Measurements from ENCODE around the gene EXT2. TPM values are rescaled to one million over a fixed set of nuclear protein-coding genes. Genes with fewer than 3 reads are reported as not detected.

Gene EXT2
- total and polyA plus RNA-seq, 11 donors: 12.6 to 41.9 (median 31.9) TPM

- intact Hi-C loops (cut with DNase I): no loop called here
- no peak for TF ChIP-seq CTCF (IDR thresholded peaks at IDR 0.05)
- TF ChIP-seq POLR2A (IDR thresholded peaks at IDR 0.05): no peak
- no peaks in the 10 kb centered on the region for H3K27me3 ChIP-seq
- H3K27ac ChIP-seq: no peak overlapping the region
- H3K36me3 ChIP-seq: peaks cover 0 to 31% (median 18%) of the 10 kb centered on the region in 9 donors
- DNase-seq: no peak
- H3K9me3 ChIP-seq: no peaks in the 10 kb centered on the region
- no peak overlapping the region for H3K4me3 ChIP-seq
- 92 to 94% (median 93%) methylated on average over 10 of the region's 10 CpGs for WGBS, 4 donors
- H3K4me1 ChIP-seq: no peaks in the 10 kb centered on the region
- no peak for ATAC-seq
Measured at GRCh38 chr11:44083433-44083832, 12.0 kb upstream of the EXT2 start.

DNA sequence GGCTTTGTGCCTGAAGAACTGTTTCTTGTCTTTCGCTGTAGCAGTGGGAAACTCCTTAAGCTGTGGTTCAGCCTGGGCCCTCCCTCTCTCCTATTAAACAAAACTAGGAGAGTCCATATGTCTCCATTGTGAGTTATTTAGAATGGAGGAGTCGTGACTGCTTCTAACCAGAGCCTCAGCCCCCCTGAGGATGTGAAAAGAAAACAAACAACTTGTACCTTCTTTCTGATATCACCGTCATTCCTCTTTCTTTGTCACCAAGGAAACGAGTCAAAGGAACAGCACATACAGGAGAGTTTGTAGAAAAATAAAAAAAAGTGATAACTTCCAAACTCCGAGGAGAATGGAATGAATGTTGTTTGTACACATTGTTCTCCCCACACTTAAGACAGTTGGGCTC lies 11.6 kb upstream of the EXT2 start:
- H3K4me1 ChIP-seq: no peaks in the 10 kb centered on the region
- H3K9me3 ChIP-seq: peaks cover 0 to under 1% (median 0%) of the 10 kb centered on the region in 12 donors
- H3K36me3 ChIP-seq: peaks cover 0 to 28% (median 13%) of the 10 kb centered on the region in 9 donors
- 80 to 85% (median 82%) methylated on average over 5 of the region's 5 CpGs for WGBS, 4 donors
- ATAC-seq (no peak), DNase-seq (no peak)
- H3K27ac ChIP-seq: no peak overlapping the region
- no peak overlapping the region for H3K4me3 ChIP-seq
- intact Hi-C loops (cut with DNase I): no loop called here
- TF ChIP-seq POLR2A (IDR thresholded peaks at IDR 0.05) (no peak), CTCF (IDR thresholded peaks at IDR 0.05) (no peak)
- no peaks in the 10 kb centered on the region for H3K27me3 ChIP-seq

GRCh38 chr11:44085330-44085729 lies 10.1 kb upstream of the EXT2 start:
- peaks cover 0 to 5% (median 0%) of the 10 kb centered on the region in 12 donors for H3K9me3 ChIP-seq
- H3K36me3 ChIP-seq: peaks cover 0 to 20% (median 9%) of the 10 kb centered on the region in 9 donors
- no peak overlapping the region for H3K27ac ChIP-seq
- DNase-seq (no peak), ATAC-seq (no peak)
- 94 to 100% (median 95%) methylated on average over 1 of the region's 1 CpG for WGBS, 4 donors
- H3K4me3 ChIP-seq: no peak overlapping the region
- H3K27me3 ChIP-seq: no peaks in the 10 kb centered on the region
- intact Hi-C loops (cut with DNase I): no loop called here
- H3K4me1 ChIP-seq: no peaks in the 10 kb centered on the region
- no peak for TF ChIP-seq CTCF (IDR thresholded peaks at IDR 0.05)
- TF ChIP-seq POLR2A (IDR thresholded peaks at IDR 0.05): no peak

DNA sequence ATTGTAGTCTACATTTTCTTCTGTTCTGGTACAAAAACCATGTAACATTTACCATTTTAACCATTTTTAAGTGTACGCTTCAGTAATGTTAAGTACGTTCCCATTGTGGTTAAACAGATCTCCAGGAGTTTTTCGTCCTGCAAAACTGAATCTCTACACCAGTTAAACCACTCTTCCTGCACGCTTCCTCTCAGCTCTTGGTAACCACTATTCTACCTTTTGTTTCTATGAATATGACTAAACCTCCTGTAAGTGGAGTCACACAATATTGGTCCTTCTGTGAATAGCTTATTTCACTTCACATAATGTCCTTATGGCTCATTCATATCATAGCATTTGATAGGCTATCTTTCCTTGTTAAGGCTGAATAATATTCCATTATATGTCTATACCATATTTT lies 7.1 kb upstream of the EXT2 start:
- peaks cover 0 to 5% (median 0%) of the 10 kb centered on the region in 12 donors for H3K9me3 ChIP-seq
- H3K27ac ChIP-seq: no peak overlapping the region
- no peak for TF ChIP-seq CTCF (IDR thresholded peaks at IDR 0.05)
- TF ChIP-seq POLR2A (IDR thresholded peaks at IDR 0.05): no peak
- DNase-seq: no peak
- H3K36me3 ChIP-seq: peaks cover 0 to 10% (median 2%) of the 10 kb centered on the region in 9 donors
- no peak for ATAC-seq
- no peaks in the 10 kb centered on the region for H3K27me3 ChIP-seq
- intact Hi-C loops (cut with DNase I): no loop called here
- WGBS, 4 donors: 90 to 97% (median 94%) methylated on average over 4 of the region's 4 CpGs
- no peak overlapping the region for H3K4me3 ChIP-seq
- no peaks in the 10 kb centered on the region for H3K4me1 ChIP-seq
